Measurements from ENCODE around the gene SKIL.
A peak's percentile ranks its signal among the peaks of the same experiment; 100 is the strongest.

SKIL gene

GRCh38 chr3:170360466-170360865, 3.0 kb downstream of the SKIL start:
- no peak overlapping the region for H3K4me3 ChIP-seq (ENCODE audit: low read depth, low read length)

DNA sequence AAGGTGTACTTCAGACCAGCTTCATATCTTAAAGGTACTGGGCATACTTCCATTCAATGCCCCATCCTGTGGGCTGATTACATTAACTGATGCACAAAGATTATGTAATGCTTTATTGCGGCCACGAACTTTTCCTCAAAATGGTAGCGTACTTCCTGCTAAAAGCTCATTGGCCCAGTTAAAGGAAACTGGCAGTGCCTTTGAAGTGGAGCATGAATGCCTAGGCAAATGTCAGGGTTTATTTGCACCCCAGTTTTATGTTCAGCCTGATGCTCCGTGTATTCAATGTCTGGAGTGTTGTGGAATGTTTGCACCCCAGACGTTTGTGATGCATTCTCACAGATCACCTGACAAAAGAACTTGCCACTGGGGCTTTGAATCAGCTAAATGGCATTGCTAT, 3.4 kb downstream of the SKIL start:
- no peak overlapping the region for H3K4me3 ChIP-seq (ENCODE audit: low read depth, low read length)
- TF ChIP-seq, protein P1, sequence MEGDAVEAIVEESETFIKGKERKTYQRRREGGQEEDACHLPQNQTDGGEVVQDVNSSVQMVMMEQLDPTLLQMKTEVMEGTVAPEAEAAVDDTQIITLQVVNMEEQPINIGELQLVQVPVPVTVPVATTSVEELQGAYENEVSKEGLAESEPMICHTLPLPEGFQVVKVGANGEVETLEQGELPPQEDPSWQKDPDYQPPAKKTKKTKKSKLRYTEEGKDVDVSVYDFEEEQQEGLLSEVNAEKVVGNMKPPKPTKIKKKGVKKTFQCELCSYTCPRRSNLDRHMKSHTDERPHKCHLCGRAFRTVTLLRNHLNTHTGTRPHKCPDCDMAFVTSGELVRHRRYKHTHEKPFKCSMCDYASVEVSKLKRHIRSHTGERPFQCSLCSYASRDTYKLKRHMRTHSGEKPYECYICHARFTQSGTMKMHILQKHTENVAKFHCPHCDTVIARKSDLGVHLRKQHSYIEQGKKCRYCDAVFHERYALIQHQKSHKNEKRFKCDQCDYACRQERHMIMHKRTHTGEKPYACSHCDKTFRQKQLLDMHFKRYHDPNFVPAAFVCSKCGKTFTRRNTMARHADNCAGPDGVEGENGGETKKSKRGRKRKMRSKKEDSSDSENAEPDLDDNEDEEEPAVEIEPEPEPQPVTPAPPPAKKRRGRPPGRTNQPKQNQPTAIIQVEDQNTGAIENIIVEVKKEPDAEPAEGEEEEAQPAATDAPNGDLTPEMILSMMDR (IDR thresholded peaks at IDR 0.05; ENCODE audit: insufficient read depth, low read depth, low read length, missing control alignments) = no peak
- DNase-seq (ENCODE audit: low read depth) = no peak

More at GRCh38 chr3:170360466-170360865, 3.0 kb downstream of the SKIL start:
- no peak for DNase-seq (ENCODE audit: low read depth)
- TF ChIP-seq, protein P1 (IDR thresholded peaks at IDR 0.05; ENCODE audit: insufficient read depth, low read depth, low read length, missing control alignments) = no peak

GRCh38 chr3:170361711-170362110, 4.2 kb downstream of the SKIL start:
- DNase-seq (ENCODE audit: low read depth) = no peak
- H3K4me3 ChIP-seq (ENCODE audit: low read depth, low read length) = no peak overlapping the region

DNA sequence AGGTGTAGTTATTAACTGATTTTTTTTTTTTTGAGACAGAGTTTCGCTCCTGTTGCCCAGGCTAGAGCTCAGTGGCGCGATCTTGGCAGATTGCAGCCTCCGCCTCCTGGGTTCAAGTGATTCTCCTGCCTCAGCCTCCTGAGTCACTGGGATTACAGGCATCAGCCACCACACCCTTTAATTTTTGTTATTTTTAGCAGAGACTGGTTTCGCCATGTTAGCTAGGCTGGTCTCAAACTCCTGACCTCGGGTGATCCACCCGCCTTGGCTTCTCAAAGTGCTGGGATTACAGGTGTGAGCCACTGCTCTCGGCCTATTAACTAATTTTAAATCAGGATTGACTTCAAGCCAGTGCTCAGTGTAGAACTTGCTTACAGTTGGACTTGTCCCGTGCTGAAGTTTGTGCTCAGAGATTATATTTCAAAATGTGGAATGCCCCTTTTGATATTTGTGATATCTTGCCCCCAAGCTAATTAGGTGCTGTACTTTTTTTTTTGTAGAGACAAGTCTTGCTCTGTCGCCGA, 6.0 kb downstream of the SKIL start:
- TF ChIP-seq, protein P1 (IDR thresholded peaks at IDR 0.05; ENCODE audit: insufficient read depth, low read depth, low read length, missing control alignments) = no peak
- DNase-seq (ENCODE audit: low read depth) = no peak
- H3K4me3 ChIP-seq (ENCODE audit: low read depth, low read length) = no peak overlapping the region

More at GRCh38 chr3:170361711-170362110, 4.2 kb downstream of the SKIL start:
- TF ChIP-seq, protein P1 (IDR thresholded peaks at IDR 0.05; ENCODE audit: insufficient read depth, low read depth, low read length, missing control alignments) = no peak

GRCh38 chr3:170364965-170365364, 7.5 kb downstream of the SKIL start:
- no peak for DNase-seq (ENCODE audit: low read depth)
- TF ChIP-seq, protein P1 (IDR thresholded peaks at IDR 0.05; ENCODE audit: insufficient read depth, low read depth, low read length, missing control alignments) = no peak
- H3K4me3 ChIP-seq (ENCODE audit: low read depth, low read length) = no peak overlapping the region

DNA sequence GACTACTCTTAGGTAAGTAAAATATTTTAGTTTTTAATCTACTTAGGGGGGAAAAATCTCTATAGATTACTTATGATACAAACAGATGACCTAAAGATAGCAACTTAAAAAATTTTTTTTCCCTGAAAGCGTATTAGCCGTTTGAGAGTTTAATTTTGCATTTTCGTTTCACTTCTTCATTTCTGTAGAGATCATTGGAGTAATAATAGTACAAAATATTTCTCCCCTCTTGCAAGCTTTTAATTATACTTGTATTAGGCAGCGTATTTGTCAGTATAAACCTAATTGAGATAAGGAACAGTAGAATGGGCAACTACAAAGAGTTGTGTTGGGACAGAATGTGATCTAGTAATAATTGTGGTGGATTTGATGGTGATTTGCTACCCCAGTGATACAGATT, 10.3 kb downstream of the SKIL start:
- TF ChIP-seq, protein P1 (IDR thresholded peaks at IDR 0.05; ENCODE audit: insufficient read depth, low read depth, low read length, missing control alignments) = no peak
- peak overlapping the region; percentile 2; the same call in 1 of the 2 replicates for H3K4me3 ChIP-seq (ENCODE audit: low read depth, low read length)
- no peak for DNase-seq (ENCODE audit: low read depth)

DNA sequence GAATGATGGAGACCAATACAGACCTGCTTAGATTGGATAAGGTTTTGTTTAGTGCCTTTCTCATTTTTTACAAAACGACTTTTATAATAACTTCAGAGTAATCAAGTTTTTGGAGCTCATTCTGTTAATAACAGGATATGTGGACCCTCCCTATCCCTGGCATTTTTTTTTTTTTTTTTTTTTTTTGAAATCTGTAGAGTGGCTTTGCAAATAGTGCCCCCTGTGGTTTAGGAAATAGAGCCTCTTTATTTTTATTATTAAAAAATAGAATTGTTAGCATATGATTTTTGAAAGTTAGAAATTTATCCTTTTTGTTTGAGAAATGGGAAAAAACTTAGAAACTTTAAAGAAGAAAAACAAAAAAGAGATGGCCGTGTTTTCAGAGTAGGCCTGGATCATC, 11.4 kb downstream of the SKIL start:
- no peak overlapping the region for H3K4me3 ChIP-seq (ENCODE audit: low read depth, low read length)
- no peak for DNase-seq (ENCODE audit: low read depth)
- TF ChIP-seq, protein P1 (IDR thresholded peaks at IDR 0.05; ENCODE audit: insufficient read depth, low read depth, low read length, missing control alignments) = no peak

Measured in GM12865 (cell line).